NCI-H526 treated with DMSO at 0.1 percent for 48 hours (cell line): ENCODE data around the gene KCTD11.

Experiments used
- DNase-seq: peaks from one replicate; lab custom pipeline; 2025; lab: John Stamatoyannopoulos, UW

KCTD11 gene

GRCh38 chr17:7380321-7380720 is 28.4 kb downstream of the KCTD11 start:
- DNase-seq, result no peak

DNA sequence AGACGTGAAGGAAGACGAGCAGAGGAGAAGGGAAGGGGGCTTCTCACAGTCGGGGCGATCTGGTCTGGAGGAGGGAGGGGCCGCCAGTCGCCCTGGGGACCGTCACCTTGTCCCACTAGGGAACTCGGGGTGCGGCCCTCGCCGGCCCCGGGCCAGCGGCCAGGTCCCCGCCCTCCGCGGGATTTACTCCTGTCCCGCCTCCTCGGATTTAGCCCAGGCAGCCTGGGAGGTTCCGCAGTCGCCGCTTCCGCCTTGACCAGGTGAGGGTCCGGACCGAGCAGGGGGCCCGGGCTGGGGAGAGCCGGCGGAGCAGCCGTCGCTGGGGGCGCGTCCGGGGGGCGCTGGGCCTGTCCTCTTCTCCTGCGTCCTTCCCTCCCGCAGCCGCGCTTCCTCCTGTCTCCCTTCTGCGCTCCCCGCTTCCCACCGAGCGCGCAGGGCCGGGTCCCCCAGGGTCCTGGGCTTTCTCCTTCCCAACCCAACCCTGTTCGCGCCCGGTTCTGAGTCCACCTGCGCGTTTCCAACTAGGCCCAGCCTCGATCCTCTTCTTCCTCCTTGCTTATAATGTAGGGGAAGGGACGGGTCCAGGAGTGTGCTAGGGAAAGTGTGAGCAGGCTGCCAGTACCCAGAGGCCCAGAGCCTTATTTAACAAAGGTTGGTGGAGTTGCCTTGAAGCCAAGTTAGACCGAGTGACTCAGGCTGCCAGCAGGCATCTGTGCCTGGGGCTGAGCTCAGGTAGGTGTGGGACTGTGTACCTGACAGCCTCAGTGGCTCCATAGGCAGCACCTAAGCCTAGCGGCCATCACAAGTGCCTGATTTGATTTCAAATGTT is 29.1 kb downstream of the KCTD11 start, which contains the start of gene TNK1:
Gene TNK1 (plus strand): TSS at position 235 of the 829 bp plus-strand sequence. CDS start 1,838 bp downstream, outside the sequence.
- no peak for DNase-seq

DNA sequence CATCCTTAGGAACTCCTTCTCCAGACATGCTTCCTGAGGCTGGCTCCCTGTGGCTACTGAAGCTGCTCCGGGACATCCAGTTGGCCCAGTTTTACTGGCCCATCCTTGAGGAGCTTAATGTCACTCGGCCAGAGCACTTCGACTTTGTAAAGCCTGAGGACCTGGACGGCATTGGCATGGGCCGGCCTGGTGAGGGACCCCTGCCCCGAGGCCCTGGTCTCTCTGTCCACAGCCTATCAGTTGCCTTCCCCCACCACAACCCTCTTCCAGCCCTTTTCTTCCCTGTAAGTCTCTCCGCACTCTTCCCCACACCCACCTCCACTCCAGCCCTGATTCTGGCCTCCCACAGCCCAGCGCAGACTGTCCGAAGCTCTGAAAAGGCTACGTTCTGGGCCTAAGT is 30.9 kb downstream of the KCTD11 start:
- no peak for DNase-seq

DNA sequence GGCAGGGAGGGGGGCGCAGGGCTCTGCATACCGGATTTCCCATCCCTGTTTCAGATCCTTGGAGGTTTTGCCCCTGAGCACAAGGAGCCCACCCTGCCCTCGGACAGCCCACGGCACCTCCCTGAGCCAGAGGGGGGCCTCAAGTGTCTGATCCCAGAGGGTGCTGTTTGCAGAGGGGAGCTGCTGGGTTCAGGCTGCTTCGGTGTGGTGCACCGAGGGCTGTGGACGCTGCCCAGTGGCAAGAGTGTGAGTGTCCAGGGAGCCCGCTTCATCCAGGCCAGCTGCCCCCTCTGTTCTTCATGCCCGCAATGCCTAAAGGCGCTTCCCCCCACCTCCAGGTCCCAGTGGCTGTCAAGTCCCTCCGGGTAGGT is 31.4 kb downstream of the KCTD11 start:
- DNase-seq, result no peak

DNA sequence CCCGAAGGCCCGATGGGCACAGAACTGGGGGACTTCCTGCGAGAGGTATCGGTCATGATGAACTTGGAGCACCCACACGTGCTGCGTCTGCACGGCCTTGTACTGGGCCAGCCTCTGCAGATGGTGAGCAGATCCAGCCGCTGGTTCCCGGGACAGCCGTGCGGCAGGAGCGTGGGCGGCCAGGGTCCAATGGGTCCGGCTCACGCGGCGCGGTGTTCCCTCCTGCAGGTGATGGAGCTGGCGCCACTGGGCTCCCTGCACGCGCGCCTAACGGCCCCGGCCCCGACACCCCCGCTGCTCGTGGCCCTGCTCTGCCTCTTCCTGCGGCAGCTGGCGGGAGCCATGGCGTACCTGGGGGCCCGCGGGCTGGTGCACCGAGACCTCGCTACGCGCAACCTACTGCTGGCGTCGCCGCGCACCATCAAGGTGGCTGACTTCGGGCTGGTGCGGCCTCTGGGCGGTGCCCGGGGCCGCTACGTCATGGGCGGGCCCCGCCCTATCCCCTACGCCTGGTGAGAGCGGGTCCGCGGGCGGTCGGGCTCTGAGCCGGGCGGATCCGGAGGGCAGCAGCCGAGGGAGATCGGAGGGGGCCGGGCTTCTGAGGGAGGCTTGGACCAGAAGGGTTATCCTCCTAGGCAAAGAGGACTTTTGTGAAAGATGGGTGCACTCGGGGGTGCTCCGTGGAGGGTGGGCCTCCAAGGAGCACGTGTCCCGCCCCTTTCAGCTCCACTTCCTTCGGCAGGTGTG is 32.0 kb downstream of the KCTD11 start:
- peak; percentile 13 for DNase-seq

- DNase-seq, result no peak
Observed at GRCh38 chr17:7384489-7385081, 32.6 kb downstream of the KCTD11 start.

DNA sequence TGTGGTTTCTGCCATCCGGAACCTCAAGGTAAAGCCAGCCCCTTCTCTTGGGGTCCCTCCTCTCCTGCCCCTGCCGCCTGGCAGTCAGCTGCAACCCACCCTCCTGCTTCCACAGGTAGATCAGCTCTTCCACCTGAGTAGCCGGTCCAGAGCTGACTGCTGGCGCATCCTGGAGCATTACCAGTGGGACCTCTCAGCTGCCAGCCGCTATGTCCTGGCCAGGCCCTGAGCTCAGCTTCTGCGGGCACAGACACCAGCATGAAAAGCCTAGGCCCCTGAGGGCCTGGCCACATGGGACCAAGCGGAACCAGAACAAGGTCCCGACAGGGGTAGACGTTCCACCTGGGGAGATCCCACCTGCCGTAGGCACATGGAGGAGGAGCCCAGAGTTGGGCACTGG is 36.9 kb downstream of the KCTD11 start:
- DNase-seq, result no peak

- no peak for DNase-seq
Observed at GRCh38 chr17:7389924-7390910, 38.3 kb downstream of the KCTD11 start.

DNA sequence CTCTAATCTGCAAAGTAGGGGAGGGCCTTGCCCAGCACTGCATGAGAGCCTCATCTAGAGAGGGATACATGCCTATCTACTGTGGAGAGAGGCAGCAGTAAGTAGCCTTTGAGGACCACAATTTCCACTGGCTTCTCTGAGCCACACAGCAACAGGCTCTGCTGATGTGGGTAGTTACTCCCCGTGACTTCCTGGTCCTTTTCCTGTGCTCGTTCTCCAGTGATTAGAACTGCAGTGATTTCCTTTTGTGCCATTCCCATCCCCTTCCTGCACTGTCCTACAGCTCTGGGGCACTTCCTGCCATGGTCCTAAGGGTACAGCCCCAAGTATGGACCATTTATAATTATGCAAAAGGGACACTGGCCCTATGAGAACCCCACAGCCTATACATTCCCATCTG is 39.3 kb downstream of the KCTD11 start:
- DNase-seq, result no peak

DNA sequence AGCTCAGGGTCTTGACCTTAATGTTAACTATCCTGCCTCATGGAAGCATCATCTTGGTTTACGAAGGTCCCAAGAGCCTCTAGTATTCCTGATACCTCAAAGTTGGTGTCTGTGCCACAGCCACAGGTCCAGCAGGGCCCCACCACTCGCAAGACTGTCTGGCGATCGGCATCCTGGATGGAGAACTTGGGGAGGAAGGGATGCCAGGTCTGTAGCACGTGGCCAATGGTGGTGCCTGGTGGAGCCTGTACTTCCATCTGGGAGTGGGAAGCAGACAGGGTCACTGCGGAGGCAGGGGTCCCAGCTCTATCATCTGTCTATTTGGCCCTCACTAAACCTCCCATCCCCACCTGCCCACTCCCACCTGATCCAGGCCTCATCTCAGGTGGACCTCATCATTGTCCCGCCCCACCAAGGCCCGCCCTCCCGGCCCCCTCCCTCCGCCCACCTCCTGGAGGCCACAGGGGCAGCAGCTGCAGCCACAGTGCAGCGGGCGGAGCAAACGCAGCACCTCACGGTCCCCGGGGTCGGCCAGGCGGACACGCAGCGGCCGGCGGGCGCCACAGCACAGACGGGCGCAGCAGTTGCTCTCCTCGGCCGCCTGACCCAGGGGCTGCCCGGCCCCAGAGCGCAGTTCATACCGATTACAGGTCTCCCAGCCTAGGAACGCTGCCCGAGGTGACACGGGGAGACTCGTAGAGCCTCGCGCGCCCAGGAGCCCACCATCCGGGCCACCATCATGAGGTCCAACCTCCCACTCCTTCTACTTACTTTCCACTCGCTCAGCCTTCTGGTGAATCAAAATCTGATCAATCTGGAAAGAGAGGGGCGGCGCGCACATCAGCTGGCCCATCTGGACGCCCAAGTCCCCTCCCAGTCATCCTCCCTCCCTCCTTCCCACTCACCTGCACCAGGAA is 41.0 kb downstream of the KCTD11 start:
- DNase-seq, result no peak

DNA sequence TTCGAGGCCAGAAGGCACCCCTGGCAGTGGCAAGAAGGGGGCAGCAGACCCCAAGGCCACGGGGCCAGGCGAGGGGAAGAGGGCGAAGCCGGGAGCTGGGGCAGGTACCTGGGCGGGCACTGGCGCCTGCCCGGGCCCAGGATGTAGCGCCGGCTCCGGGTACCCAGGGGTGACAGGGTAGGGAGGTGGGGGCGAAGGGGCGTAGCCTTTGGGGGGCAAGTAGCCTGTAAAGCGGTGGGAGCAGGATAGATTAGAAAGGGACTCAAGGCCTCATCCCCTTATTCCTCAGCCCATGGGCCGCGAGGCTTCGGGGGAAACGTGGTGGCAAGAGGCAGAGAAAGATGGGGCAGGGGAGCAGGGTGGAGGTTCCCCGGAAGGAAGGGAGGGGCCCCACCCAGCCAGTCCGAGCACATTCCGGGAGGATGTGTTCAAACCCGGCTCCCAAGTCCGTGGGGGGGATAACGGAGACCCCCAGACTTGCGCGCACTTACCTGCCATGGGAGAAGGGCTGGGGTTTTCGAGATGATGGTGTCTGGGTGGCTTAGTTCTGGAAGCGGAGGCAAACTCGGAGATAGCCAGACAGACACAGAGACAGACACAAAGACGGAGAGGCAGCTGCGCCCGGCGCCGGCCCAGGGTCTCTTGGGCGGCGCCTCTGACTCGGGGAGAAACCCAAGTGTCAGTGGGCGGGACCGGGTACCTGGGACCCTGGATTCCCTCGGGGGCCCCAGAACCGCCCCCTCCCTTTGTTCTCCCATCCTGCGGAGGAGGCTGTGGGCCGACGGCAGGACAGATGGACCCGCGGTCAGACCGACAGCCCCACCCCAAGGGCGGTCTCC is 41.9 kb downstream of the KCTD11 start:
- no peak for DNase-seq

GRCh38 chr17:7394452-7395191 is 42.7 kb downstream of the KCTD11 start, which contains the start of gene PLSCR3:
PLSCR3 (minus strand) TSS chr17:7394525; CDS start chr17:7394110, 415 bp downstream.
- DNase-seq, result peak; percentile 33

DNA sequence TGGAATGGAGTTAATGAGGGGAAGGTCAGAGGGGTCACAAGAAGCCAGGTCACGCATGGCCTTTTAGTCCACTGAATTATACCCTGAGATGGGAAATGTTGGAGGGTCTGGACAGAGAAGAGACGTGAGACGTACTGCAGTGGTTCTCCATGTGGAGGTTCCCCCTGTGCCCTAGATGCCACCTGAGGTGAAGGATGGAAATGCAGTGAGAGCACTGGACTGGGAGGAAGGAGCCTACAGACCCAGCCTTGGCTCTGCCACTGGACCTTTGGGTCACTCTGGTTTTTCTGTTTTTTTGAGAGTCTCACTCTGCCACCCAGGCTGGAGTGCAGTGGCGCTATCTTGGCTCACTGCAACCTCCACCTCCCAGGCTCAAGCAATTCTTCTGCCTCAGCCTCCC is 44.2 kb downstream of the KCTD11 start:
- no peak for DNase-seq

DNA sequence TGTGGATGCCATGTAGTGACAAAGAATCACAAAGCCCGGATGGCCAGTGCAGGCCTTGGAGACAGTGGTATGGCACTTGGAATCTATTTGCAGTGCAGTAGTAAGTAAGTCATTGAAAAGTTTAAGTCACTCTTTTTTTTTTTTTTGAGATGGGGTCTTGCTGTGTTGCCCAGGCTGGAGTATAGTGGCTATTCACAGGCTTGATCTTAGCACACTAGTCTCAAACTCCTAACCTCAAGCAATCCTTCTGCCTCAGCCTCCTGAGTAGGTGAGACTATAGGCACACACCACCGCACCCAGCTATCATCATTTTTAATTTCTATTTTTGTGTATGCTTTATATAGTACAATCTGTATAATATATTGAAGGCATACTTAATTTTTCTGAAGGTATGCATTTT is 46.6 kb downstream of the KCTD11 start:
- no peak for DNase-seq

GRCh38 chr17:7403043-7403726 is 51.2 kb downstream of the KCTD11 start:
- no peak for DNase-seq

DNA sequence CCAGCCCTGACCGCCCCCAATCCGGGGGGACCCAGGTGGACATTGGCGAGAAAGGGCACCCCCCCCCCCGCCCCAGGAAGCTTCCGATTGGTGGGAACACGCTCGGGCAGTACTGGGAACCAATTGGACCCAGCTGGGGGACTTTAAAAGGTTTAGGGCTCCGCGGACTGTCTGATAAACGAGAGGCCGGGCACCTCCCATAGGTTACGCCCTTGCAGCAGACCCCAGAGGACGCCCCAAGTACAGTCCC is 51.7 kb downstream of the KCTD11 start:
- DNase-seq, result no peak

GRCh38 chr17:7403977-7404736 is 52.2 kb downstream of the KCTD11 start, which contains the start of gene TMEM256:
TMEM256 (minus strand) TSS chr17:7404097; CDS start chr17:7404084, 13 bp downstream.
- peak; percentile 92 for DNase-seq
